NB4 (cell line): ENCODE measurements around the gene JPT1.

Experiments
- DNase-seq: peaks from one replicate; pipeline ENCODE4 v3.0.0; 2010; ENCODE audit warnings: low read depth
- H3K4me3 ChIP-seq: one replicate; pipeline ENCODE4 v1.5.1; 2011; ENCODE audit warnings: mild to moderate bottlenecking, low read depth, low read length, moderate library complexity
- CTCF ChIP-seq: IDR thresholded peaks from one replicate; pipeline ENCODE4 v1.5.1; 2012; ENCODE audit warnings: low read depth, low read length
- MAX ChIP-seq: IDR thresholded peaks from 2 replicates; pipeline ENCODE4 v1.6.1; 2011; ENCODE audit warnings: low read depth, low read length
- MYC ChIP-seq: IDR thresholded peaks from 2 replicates; pipeline ENCODE4 v1.6.1; 2011; ENCODE audit warnings: low read depth, low read length
- POLR2A ChIP-seq: IDR thresholded peaks from 2 replicates; pipeline ENCODE4 v1.6.1; 2011; ENCODE audit warnings: mild to moderate bottlenecking; ENCODE audit not compliant: insufficient read length; ENCODE audit errors: extremely low read depth

JPT1 gene

GRCh38 chr17:75126954-75127353, 27.4 kb downstream of the JPT1 start:
- no peak for TF ChIP-seq MAX
- TF ChIP-seq MYC = no peak
- no peak for TF ChIP-seq POLR2A
- no peak for TF ChIP-seq CTCF
- H3K4me3 ChIP-seq = no peak overlapping the region
- DNase-seq = no peak

- TF ChIP-seq CTCF (no peak), POLR2A (no peak), MAX (no peak), MYC (no peak)
- no peak for DNase-seq
Measured at GRCh38 chr17:75125984-75126383, 28.3 kb downstream of the JPT1 start.

GRCh38 chr17:75124819-75125162, 29.5 kb downstream of the JPT1 start:
- TF ChIP-seq POLR2A = no peak
- TF ChIP-seq MYC = no peak
- TF ChIP-seq CTCF = no peak
- no peak for DNase-seq
- no peak overlapping the region for H3K4me3 ChIP-seq

More at GRCh38 chr17:75125984-75126383, 28.3 kb downstream of the JPT1 start:
- no peak overlapping the region for H3K4me3 ChIP-seq

- no peak for DNase-seq
- TF ChIP-seq MYC (no peak), POLR2A (no peak), CTCF (no peak), MAX (no peak)
- H3K4me3 ChIP-seq = no peak overlapping the region
Measured at GRCh38 chr17:75124041-75124818, 30.1 kb downstream of the JPT1 start.

- H3K4me3 ChIP-seq = no peak overlapping the region
- TF ChIP-seq MYC = no peak
- no peak for TF ChIP-seq CTCF
- TF ChIP-seq MAX = no peak
- TF ChIP-seq POLR2A = no peak
- DNase-seq = no peak
Measured at GRCh38 chr17:75118307-75118706, 36.0 kb downstream of the JPT1 start.

GRCh38 chr17:75116737-75117136, 37.6 kb downstream of the JPT1 start:
- DNase-seq = no peak
- TF ChIP-seq MYC = no peak
- no peak for TF ChIP-seq MAX
- no peak overlapping the region for H3K4me3 ChIP-seq
